HG02840 (cell line): Measurements from ENCODE around the gene GPR152.

ENCODE experiments used
- ATAC-seq: cut with Tn5 transposase; IDR thresholded peaks from one replicate; pipeline ENCODE4 v1.9.1; 2021; ENCODE audit warnings: mild to moderate bottlenecking, moderate library complexity, moderate number of reproducible peaks; ENCODE audit not compliant: unreplicated experiment, low FRiP score

Gene GPR152

DNA sequence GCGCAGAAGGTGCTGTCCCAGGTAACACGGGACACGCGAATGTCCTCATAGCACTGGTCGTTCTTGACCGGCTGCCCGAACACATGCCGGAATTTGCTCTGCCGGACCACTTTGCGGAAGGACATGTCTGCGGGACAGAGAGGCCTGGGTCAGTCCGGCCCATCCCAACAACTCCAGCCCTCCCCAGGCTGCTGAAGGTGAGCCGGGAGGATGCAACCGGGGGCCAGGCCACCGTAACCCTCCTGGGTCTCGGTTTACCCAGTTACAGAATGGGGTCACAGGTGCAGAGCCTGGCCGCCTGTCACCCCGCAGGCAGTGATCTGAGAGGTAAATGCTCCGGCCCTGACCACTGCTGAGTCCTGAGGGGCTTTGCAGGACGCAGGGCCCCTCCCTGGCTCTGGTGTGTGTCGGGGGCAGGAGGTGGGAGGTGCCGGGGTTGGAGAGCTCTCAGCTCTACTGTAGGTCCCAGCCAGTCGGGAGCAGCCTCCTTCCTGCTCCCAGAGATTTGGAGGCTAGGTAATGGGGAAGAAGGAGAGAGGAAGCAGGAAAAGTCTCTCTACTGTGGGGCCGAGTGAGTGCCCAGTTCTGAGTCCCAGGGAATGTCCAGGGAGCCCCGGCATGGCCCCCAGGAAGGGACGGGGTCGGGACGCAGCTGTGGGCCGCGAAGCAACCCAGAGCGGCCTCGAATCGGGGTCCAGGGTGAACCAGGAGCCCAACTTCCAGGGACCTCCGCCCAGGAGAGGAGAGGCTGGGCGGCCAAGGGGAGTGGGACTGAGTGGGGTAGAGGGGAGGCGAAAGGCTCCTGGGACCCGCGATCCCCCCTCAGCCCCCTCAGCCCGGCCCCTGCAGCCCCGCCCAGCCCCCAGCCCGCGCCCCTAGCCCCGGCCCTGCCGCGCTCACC, 9.8 kb downstream of the GPR152 start:
- ATAC-seq = no peak

- no peak for ATAC-seq
Measured at GRCh38 chr11:67441731-67442351, 10.7 kb downstream of the GPR152 start.

DNA sequence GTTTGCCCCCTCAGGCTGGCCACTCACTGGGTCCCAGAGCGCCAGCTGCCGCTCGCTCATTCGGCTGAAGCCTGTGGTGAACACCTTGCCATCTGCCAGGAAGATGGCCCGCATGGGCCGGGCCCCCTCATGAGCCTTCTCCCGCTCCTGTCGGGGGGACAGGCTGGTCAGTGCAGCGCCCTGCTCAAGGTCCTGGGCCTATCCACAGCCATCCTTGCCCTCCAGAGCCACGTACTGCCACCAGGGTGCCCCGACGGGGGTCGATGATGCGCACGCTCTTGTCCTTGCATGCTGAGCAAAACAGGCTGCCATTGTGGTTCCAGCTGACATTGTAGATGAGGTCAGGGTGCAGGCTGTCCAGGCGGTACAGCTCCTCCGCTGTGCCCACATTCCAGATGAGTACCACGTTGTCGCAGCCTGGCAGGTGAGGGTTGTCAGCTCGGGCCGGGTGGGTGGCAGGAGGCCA, 11.4 kb downstream of the GPR152 start:
- no peak for ATAC-seq

- no peak for ATAC-seq
Measured at GRCh38 chr11:67440229-67441097, 12.1 kb downstream of the GPR152 start.

GRCh38 chr11:67439321-67440228, 13.0 kb downstream of the GPR152 start:
- no peak for ATAC-seq

- no peak for ATAC-seq
Measured at GRCh38 chr11:67438158-67438902, 14.2 kb downstream of the GPR152 start.

DNA sequence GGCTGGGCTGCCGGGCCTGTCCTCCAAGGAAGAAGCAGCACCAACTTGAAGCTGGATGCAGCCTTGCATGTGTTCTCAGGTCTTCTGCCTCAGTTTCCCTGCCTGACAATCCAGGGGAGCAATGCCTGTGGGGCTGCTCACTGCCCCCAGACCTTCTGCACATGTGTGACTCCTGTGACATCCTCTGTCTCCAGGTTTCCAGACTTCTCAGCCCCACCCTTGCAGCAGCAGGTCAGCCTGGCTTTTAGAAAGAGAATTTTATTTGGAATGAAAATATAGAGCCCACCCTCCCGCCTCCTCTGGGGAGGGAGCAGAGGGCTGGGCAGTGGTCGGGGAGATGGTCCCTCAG, 14.7 kb downstream of the GPR152 start:
- no peak for ATAC-seq

DNA sequence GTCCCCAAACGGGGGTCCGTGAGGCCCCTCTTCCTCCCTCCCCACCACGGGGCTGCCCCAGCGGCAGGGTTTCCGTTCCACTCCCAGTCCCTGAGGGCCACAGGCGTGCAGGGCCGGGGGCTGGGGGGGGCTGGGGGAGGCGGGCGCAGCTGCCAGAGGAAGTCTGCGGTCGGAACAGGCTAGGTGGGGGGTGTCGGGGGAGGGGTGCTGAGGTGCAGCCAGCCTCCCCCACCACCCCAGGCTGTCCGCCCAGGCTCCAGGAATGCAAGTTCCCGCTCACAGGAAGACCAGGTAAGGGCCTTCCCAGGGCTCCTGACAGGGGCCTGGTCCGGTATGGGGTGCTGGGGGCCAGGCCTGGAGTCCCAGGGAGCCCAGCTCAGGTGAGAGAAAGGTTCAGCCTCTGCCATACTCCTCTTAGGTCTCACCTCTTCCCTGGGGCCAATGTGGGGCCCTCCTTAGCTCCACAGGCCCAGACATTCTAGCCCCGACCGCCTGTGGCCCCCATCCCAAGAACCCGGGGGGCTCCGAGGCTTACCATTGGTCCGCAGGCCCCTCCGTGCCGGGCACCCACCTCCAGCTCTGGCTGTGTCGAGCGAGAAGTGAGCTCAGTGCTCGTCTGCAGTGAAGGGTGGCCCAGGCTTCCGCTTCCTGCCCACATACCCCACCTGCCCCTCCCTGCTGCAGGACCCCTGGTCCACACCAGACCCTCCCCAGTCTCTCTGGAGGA, 15.3 kb downstream of the GPR152 start, which contains the start of gene PTPRCAP:
Gene PTPRCAP (minus strand): TSS at position 601 of the 727 bp plus-strand sequence. CDS start 63 bp downstream, at position 538.
- ATAC-seq = no peak

- no peak for ATAC-seq
Measured at GRCh38 chr11:67436459-67437081, 16.0 kb downstream of the GPR152 start.

DNA sequence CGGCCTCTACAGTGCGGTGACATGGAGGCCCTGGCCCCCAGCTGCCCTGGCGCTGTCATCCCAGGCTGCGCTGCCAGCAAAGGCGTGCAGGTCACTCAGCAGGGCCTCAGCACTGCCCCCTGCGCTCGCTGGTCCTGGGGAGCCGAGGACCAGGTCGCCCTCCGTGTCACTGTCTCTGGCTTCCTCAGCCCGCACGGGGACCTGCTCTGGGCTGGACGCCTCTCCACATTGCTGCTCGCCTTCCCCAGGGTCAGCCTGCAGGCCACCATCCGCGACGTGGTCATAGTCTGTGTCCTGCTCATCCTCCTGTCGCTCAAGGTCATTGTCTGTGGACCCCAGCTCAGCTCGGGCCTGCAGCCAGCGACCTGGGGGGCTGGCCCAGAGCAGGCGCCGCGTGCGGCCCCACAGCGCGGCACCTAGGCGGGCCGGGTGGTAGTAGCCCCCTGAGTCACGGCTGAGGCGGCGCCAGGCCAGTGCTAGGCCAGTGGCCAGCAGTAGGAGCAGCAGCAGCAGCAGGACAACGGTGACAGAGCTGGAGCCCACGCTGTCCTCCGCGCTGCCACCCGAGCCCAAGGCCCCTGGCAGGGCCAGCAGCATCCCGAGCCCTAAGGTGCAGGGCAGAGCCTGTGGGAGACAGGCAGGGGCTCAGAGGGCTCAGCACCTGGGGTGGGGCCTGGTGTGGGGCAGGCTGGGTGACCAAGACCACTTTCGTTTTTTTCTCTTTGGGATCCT, 16.6 kb downstream of the GPR152 start:
- ATAC-seq = no peak

- no peak for ATAC-seq
Measured at GRCh38 chr11:67435031-67435726, 17.4 kb downstream of the GPR152 start.

DNA sequence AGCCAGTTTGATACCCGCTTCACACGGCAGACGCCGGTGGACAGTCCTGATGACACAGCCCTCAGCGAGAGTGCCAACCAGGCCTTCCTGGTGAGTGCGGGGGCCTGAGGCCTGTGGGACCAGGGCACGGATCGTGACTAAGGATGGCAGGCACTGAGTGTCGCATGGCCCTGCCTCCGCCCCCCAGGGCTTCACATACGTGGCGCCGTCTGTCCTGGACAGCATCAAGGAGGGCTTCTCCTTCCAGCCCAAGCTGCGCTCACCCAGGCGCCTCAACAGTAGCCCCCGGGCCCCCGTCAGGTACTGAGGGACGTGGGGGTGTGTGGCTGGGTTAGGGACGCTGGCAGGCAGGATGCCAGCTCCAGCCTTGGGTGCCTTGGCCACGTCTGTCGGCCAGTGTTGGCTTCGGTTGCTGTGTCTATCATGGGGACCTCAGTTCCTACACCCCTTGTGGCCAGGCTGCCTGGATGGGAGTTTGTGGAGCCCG, 18.1 kb downstream of the GPR152 start:
- no peak for ATAC-seq

DNA sequence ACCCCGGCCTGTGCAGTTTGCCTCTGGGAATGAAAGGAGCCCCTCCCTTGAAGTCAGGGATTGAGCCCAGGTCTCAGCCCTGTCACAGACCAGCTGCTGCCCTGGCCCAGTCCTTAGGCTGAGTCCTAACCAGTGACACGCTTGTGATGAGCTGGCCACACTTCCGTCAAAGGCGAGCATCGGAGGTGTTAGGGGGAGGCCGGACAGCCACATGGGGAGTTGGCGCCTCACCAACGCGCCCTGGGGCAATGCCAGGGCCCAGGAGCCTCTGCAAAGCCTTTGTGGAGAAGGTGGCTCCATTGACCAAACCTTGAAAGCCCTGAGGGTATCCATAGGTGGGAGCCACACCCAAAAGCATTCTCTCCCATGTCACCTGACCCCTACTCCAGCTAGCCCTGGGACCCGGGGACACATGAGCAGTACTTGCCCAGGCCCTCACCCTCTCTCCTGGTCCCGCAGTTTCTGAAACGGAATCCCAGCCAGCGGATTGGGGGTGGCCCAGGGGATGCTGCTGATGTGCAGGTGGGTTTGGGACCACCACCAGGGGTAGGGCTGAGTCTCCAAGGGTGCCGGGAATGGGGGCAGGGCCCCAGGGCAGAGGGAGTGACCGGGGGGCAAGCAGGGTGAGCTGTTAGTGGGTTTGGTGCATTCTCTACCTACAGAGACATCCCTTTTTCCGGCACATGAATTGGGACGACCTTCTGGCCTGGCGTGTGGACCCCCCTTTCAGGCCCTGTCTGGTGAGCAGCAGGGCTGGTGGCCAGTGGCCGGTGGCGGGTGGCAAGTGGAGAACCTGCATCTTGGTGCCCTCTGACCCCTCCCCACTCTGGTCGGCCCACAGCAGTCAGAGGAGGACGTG, 18.8 kb downstream of the GPR152 start:
- no peak for ATAC-seq

DNA sequence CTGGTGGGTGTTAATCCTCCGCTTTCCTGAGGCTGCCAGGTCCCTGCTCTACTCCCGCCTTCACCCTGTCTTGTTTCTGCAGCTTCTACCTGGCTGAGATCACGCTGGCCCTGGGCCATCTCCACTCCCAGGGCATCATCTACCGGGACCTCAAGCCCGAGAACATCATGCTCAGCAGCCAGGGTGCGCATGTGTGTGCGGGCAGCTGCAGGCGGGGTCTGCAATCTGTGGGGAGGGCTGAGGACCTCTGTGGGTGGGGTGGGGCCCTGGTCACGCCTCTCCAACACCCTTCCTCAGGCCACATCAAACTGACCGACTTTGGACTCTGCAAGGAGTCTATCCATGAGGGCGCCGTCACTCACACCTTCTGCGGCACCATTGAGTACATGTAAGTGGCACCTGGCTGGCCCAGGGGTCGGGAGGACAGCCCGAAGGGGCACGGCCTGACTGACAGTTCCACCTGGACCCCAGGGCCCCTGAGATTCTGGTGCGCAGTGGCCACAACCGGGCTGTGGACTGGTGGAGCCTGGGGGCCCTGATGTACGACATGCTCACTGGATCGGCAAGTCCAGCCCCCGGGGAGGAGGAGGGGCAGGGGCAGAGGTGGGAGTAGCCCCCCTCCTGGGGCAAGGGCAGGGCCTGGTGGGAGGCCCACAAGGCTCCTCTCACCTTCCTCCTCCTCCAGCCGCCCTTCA, 19.7 kb downstream of the GPR152 start:
- ATAC-seq = no peak
